Nephron progenitor cell (in vitro differentiated cells): ENCODE data around the gene SPIN1.

Experiments
- DNase-seq: peaks from one replicate; pipeline ENCODE4 v3.0.0; 2021
- H3K27ac Mint-ChIP-seq: 2 replicates; pipeline ENCODE4 v1.8.0; 2021; ENCODE audit warnings: mild to moderate bottlenecking, moderate library complexity, mixed read lengths
- H3K27me3 Mint-ChIP-seq: 2 replicates; pipeline ENCODE4 v1.8.0; 2021; ENCODE audit warnings: mild to moderate bottlenecking, low read depth, mixed read lengths; ENCODE audit not compliant: poor library complexity
- H3K36me3 Mint-ChIP-seq: 2 replicates; pipeline ENCODE4 v1.8.0; 2021; ENCODE audit warnings: low read depth, mixed read lengths
- H3K4me1 Mint-ChIP-seq: 2 replicates; pipeline ENCODE4 v1.8.0; 2021; ENCODE audit warnings: mixed read lengths
- H3K4me3 Mint-ChIP-seq: 2 replicates; pipeline ENCODE4 v1.8.0; 2021; ENCODE audit warnings: mild to moderate bottlenecking, moderate library complexity, mixed read lengths
- H3K9me3 Mint-ChIP-seq: 2 replicates; pipeline ENCODE4 v1.8.0; 2021; ENCODE audit warnings: mild to moderate bottlenecking, moderate library complexity, mixed read lengths
- CTCF ChIP-seq: fragments of 200-600 bp; sonication (generic); IDR thresholded peaks from 2 replicates; pipeline ENCODE4 v1.5.0; 2021; ENCODE audit warnings: antibody characterized with exemption

SPIN1 gene

GRCh38 chr9:88429595-88430430 is 41.6 kb downstream of the SPIN1 start:
- peaks cover 6% of the 10 kb centered on the region for H3K4me1 Mint-ChIP-seq
- no peak for DNase-seq
- peak overlapping the region; percentile 38 for H3K27ac Mint-ChIP-seq
- TF ChIP-seq CTCF: no peak
- H3K27me3 Mint-ChIP-seq: no peaks in the 10 kb centered on the region
- peaks cover 71% of the 10 kb centered on the region for H3K36me3 Mint-ChIP-seq
- no peak overlapping the region for H3K4me3 Mint-ChIP-seq
- H3K9me3 Mint-ChIP-seq: no peaks in the 10 kb centered on the region

- peak overlapping the region; percentile 37 for H3K27ac Mint-ChIP-seq
- H3K36me3 Mint-ChIP-seq: peaks cover 87% of the 10 kb centered on the region
- H3K4me3 Mint-ChIP-seq: no peak overlapping the region
- no peaks in the 10 kb centered on the region for H3K27me3 Mint-ChIP-seq
- no peak for TF ChIP-seq CTCF
- DNase-seq: no peak
- H3K4me1 Mint-ChIP-seq: no peaks in the 10 kb centered on the region
- H3K9me3 Mint-ChIP-seq: peaks cover 11% of the 10 kb centered on the region
These were observed 45.5 kb downstream of the SPIN1 start for GRCh38 chr9:88433583-88434255.

- Mint-ChIP-seq H3K4me1 (no peaks in the 10 kb centered on the region), H3K9me3 (peaks cover 11% of the 10 kb centered on the region), H3K27ac (peak overlapping the region; percentile 15), H3K27me3 (no peaks in the 10 kb centered on the region), H3K4me3 (no peak overlapping the region), H3K36me3 (peaks cover 80% of the 10 kb centered on the region)
- DNase-seq: no peak
- no peak for TF ChIP-seq CTCF
These were observed 47.1 kb downstream of the SPIN1 start for GRCh38 chr9:88435336-88435735.

GRCh38 chr9:88436379-88436778 is 48.1 kb downstream of the SPIN1 start:
- Mint-ChIP-seq H3K9me3 (peaks cover 16% of the 10 kb centered on the region), H3K4me1 (no peaks in the 10 kb centered on the region), H3K36me3 (peaks cover 83% of the 10 kb centered on the region), H3K27me3 (no peaks in the 10 kb centered on the region), H3K27ac (no peak overlapping the region), H3K4me3 (no peak overlapping the region)
- DNase-seq: no peak
- no peak for TF ChIP-seq CTCF

- H3K4me1 Mint-ChIP-seq: no peaks in the 10 kb centered on the region
- H3K27ac Mint-ChIP-seq: peak overlapping the region; percentile 41
- peaks cover 20% of the 10 kb centered on the region for H3K9me3 Mint-ChIP-seq
- no peak overlapping the region for H3K4me3 Mint-ChIP-seq
- H3K36me3 Mint-ChIP-seq: peaks cover 85% of the 10 kb centered on the region
- DNase-seq: no peak
- TF ChIP-seq CTCF: no peak
- H3K27me3 Mint-ChIP-seq: no peaks in the 10 kb centered on the region
These were observed 49.2 kb downstream of the SPIN1 start for GRCh38 chr9:88437210-88438146.
